Hepatic stellate cell (primary cell): ENCODE measurements around the gene TBPL1.
A peak's percentile ranks its signal among the peaks of the same experiment; 100 is the strongest.
"Not testable (repeated sequence)": the region's sequence is repeated elsewhere in the genome, so short reads cannot be mapped to it uniquely, and the experiment has no call there.

Experiments used
- DNase-seq: peaks from one replicate; pipeline ENCODE4 v3.0.0; 2011; ENCODE audit warnings: low spot score

The TBPL1 gene

GRCh38 chr6:133952815-133953633 lies at the start of gene TBPL1:
Gene TBPL1 (plus strand): TSS chr6:133953224. CDS start chr6:133980126, 26,902 bp downstream.
- peak; percentile 88 for DNase-seq

GRCh38 chr6:133903855-133904254 lies 49.2 kb upstream of the TBPL1 start:
- no peak for DNase-seq

GRCh38 chr6:133906050-133906449 lies 47.0 kb upstream of the TBPL1 start:
- DNase-seq: no peak

- peak; percentile 44 for DNase-seq
These were observed 36.3 kb upstream of the TBPL1 start for GRCh38 chr6:133916650-133917151.

GRCh38 chr6:133917781-133918180 lies 35.2 kb upstream of the TBPL1 start:
- DNase-seq: no peak

GRCh38 chr6:133918208-133918930 lies 34.7 kb upstream of the TBPL1 start:
- no peak for DNase-seq

- no peak for DNase-seq
These were observed 33.7 kb upstream of the TBPL1 start for GRCh38 chr6:133919362-133919761.

GRCh38 chr6:133921249-133921859 lies 31.7 kb upstream of the TBPL1 start:
- DNase-seq: peak; percentile 68

GRCh38 chr6:133923938-133924593 lies 29.0 kb upstream of the TBPL1 start:
- peak; percentile 51 for DNase-seq

GRCh38 chr6:133931221-133931620 lies 21.8 kb upstream of the TBPL1 start:
- DNase-seq: not testable (repeated sequence)

GRCh38 chr6:133936352-133936751 lies 16.7 kb upstream of the TBPL1 start:
- not testable (repeated sequence) for DNase-seq

- DNase-seq: no peak
These were observed 15.1 kb upstream of the TBPL1 start for GRCh38 chr6:133937909-133938308.

- no peak for DNase-seq
These were observed 14.5 kb upstream of the TBPL1 start for GRCh38 chr6:133938533-133938932.

GRCh38 chr6:133939778-133940667 lies 13.0 kb upstream of the TBPL1 start:
- DNase-seq: no peak

- no peak for DNase-seq
These were observed 7.9 kb upstream of the TBPL1 start for GRCh38 chr6:133945158-133945557.

- no peak for DNase-seq
These were observed 5.6 kb upstream of the TBPL1 start for GRCh38 chr6:133947302-133947900.

- DNase-seq: no peak
These were observed 4.6 kb upstream of the TBPL1 start for GRCh38 chr6:133948472-133948871.

- DNase-seq: no peak
These were observed 1.8 kb upstream of the TBPL1 start for GRCh38 chr6:133951227-133951626.

GRCh38 chr6:133951881-133952814 lies 876 bp upstream of the TBPL1 start:
- peak; percentile 77 for DNase-seq
